ENCODE results near the gene SLC2A4RG.

The SLC2A4RG gene

GRCh38 chr20:63693733-63694583 lies 45.6 kb upstream of the SLC2A4RG start:
- no peak for DNase-seq (ENCODE audit: low spot score)
- TF ChIP-seq, protein P1, sequence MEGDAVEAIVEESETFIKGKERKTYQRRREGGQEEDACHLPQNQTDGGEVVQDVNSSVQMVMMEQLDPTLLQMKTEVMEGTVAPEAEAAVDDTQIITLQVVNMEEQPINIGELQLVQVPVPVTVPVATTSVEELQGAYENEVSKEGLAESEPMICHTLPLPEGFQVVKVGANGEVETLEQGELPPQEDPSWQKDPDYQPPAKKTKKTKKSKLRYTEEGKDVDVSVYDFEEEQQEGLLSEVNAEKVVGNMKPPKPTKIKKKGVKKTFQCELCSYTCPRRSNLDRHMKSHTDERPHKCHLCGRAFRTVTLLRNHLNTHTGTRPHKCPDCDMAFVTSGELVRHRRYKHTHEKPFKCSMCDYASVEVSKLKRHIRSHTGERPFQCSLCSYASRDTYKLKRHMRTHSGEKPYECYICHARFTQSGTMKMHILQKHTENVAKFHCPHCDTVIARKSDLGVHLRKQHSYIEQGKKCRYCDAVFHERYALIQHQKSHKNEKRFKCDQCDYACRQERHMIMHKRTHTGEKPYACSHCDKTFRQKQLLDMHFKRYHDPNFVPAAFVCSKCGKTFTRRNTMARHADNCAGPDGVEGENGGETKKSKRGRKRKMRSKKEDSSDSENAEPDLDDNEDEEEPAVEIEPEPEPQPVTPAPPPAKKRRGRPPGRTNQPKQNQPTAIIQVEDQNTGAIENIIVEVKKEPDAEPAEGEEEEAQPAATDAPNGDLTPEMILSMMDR (IDR thresholded peaks at IDR 0.05; ENCODE audit: extremely low read depth, missing control alignments) = no peak

DNA sequence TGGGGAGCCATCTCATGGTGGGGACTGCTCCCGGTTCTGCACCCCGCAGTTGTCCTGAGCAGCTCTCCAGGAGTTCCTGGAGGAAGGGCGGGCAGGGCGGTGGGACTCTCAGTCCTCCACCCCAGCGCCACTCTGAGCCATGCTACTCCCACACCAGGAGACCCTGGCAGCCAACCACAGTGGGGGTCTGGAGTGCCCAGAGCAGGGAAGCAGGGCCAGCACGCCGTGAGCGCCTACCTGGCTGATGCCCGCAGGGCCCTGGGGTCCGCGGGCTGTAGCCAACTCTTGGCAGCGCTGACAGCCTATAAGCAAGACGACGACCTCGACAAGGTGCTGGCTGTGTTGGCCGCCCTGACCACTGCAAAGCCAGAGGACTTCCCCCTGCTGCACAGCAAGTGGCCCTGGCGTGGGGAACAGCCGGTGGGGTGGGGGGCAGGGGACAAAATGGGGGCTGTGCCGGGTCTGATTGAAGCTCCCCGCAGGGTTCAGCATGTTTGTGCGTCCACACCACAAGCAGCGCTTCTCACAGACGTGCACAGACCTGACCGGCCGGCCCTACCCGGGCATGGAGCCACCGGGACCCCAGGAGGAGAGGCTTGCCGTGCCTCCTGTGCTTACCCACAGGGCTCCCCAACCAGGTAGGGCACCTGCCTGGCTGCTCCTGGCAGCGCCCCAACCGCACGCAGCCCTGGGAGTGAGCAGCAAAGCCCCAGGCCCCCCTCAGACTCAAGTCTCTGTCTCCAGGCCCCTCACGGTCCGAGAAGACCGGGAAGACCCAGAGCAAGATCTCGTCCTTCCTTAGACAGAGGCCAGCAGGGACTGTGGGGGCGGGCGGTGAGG lies 44.8 kb upstream of the SLC2A4RG start:
- TF ChIP-seq, protein P1 (IDR thresholded peaks at IDR 0.05; ENCODE audit: extremely low read depth, missing control alignments) = no peak
- DNase-seq (ENCODE audit: low spot score) = no peak

- no peak for DNase-seq (ENCODE audit: low spot score)
- TF ChIP-seq, protein P1 (IDR thresholded peaks at IDR 0.05; ENCODE audit: extremely low read depth, missing control alignments) = no peak
These were observed 43.9 kb upstream of the SLC2A4RG start for GRCh38 chr20:63695424-63696305.

DNA sequence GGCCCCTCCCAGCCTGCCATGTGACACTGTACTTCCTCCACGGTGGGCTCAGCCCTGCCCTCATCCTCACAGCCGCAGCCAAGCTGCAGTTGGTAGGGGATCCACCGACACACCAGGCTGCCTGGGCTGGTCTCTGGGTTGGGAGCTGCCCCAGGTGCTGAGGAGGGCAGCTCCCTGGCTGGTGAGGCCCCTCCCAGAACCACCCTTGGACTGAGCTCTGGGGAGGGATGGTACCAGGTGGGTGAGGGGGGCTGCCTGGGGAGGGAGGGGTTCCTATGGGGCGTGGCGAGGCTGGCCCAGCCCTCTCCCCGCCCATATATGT lies 43.3 kb upstream of the SLC2A4RG start:
- TF ChIP-seq, protein P1 (IDR thresholded peaks at IDR 0.05; ENCODE audit: extremely low read depth, missing control alignments) = no peak
- peak; percentile 51 for DNase-seq (ENCODE audit: low spot score)

DNA sequence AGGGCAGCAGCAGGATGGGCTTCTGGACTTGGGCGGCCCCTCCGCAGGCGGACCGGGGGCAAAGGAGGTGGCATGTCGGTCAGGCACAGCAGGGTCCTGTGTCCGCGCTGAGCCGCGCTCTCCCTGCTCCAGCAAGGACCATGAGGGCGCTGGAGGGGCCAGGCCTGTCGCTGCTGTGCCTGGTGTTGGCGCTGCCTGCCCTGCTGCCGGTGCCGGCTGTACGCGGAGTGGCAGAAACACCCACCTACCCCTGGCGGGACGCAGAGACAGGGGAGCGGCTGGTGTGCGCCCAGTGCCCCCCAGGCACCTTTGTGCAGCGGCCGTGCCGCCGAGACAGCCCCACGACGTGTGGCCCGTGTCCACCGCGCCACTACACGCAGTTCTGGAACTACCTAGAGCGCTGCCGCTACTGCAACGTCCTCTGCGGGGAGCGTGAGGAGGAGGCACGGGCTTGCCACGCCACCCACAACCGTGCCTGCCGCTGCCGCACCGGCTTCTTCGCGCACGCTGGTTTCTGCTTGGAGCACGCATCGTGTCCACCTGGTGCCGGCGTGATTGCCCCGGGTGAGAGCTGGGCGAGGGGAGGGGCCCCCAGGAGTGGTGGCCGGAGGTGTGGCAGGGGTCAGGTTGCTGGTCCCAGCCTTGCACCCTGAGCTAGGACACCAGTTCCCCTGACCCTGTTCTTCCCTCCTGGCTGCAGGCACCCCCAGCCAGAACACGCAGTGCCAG lies 42.8 kb upstream of the SLC2A4RG start, which contains the start of gene TNFRSF6B:
Gene TNFRSF6B, plus strand, starts transcription at position 25 of the 729 bp plus-strand sequence. Its CDS starts 116 bp downstream, at position 141.
- TF ChIP-seq, protein P1 (IDR thresholded peaks at IDR 0.05; ENCODE audit: extremely low read depth, missing control alignments) = no peak
- DNase-seq (ENCODE audit: low spot score) = no peak

GRCh38 chr20:63697357-63697867 lies 42.2 kb upstream of the SLC2A4RG start:
- DNase-seq (ENCODE audit: low spot score) = no peak
- TF ChIP-seq, protein P1 (IDR thresholded peaks at IDR 0.05; ENCODE audit: extremely low read depth, missing control alignments) = no peak

All from GM20000 (cell line).